ENCODE results near the gene CELF4. TPM values are rescaled to one million over a fixed set of nuclear protein-coding genes. Genes with fewer than 3 reads are reported as not detected.

CELF4 gene
- total RNA-seq, 1 donor from 2014 or later = not detected

DNA sequence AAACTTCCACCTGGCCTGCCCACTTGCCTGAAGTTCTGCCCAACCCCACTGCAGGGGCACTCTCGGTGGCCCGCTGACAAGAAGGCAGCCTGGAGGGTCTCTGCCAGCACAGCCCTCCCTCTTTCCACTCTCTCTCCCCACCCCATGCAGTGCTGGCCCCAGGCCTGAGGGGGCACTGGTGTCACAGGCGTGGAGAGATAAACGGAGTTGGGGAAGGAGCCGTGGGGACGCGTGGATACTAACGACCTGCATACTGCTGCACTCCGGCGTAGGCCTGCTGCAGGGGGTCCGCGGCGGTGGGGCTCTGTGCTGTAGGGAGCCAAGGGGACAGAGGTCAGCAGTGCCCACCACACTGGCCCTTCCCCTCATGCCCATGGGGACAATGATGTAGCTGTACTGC, 299.3 kb downstream of the CELF4 start:
- no peak for DNase-seq (ENCODE audit: low read depth)

GRCh38 chr18:37265382-37265781, 300.2 kb downstream of the CELF4 start:
- DNase-seq (ENCODE audit: low read depth) = no peak

DNA sequence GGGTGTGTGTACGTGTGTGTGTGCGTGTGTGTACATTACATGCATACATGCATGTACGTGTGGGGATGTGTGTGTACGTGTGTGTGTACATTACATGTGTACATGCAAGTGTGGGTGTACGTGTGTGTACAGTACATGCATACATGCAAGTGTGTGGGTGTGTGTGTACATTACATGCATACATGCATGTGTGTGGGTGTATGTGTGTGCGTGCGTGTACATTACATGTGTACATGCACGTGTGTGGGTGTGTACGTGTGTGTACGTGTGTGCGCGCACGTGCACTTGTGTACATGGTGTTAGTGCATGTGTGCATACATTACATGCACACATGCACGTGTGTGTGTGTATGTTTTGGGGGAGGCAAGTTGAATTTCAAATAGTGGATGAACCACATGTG, 300.6 kb downstream of the CELF4 start:
- no peak for DNase-seq (ENCODE audit: low read depth)

GRCh38 chr18:37261988-37262387, 303.6 kb downstream of the CELF4 start:
- DNase-seq (ENCODE audit: low read depth) = no peak

- no peak for DNase-seq (ENCODE audit: low read depth)
These were observed 304.3 kb downstream of the CELF4 start for GRCh38 chr18:37261246-37261840.

DNA sequence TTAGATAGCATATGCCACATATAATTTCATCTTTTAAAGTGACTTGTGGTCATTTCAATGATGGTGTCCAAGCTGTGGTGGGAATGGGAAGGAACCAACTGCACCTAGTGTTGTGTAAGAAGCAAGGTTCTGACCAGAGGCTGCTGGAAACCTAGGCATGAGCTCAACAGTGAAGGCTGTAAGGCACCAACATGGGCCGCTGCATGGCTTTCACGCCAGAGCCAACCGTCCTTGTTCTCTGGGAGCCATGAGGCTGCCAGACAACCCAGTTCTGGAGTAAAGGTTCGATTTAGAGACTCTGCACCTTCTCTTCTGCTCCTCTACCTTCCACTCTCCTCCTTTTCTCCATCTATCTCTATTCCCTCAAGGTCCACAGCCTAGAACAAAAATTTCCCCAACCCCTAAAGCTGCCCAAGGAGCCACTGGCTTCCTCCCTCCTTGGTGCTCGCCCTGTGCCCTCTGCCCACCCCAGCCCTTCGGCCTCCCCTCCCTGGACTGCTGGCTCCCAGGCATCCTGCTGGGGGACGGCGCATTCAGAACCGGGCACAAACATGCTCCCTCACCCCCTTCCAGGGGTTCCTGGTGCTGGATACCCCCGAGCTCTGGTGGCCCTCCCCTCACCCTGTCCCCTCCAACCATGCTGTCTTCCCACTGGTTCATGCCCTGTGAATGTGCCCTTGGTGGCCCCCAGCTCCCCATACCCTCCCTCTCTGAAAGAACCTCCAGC, 305.1 kb downstream of the CELF4 start:
- DNase-seq (ENCODE audit: low read depth) = no peak

GRCh38 chr18:37259711-37260110, 305.9 kb downstream of the CELF4 start:
- no peak for DNase-seq (ENCODE audit: low read depth)

DNA sequence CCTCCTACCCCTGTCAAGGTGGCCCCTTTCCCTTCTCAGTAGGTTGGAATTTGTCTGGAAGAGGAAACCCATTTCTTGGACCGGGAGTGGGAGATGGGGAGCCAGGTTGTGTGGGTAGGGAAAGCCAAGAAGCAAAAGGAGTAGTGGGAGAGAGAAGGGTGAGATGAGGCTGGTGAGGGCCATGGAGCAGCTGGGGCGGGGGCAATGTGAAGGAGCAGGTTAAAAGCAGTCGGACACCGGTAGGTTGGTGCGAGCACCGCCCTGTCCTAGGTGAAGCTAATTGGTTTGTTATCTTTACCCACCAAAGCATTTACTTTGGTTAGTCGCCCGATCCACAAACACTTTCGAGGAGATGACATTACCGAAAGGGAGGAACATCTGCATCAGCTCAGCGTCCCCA, 306.8 kb downstream of the CELF4 start:
- no peak for DNase-seq (ENCODE audit: low read depth)

- DNase-seq (ENCODE audit: low read depth) = no peak
These were observed 307.5 kb downstream of the CELF4 start for GRCh38 chr18:37258131-37258530.

- no peak for DNase-seq (ENCODE audit: low read depth)
These were observed 310.6 kb downstream of the CELF4 start for GRCh38 chr18:37254973-37255372.

GRCh38 chr18:37254236-37254754, 311.3 kb downstream of the CELF4 start:
- DNase-seq (ENCODE audit: low read depth) = no peak

- DNase-seq (ENCODE audit: low read depth) = no peak
These were observed 312.0 kb downstream of the CELF4 start for GRCh38 chr18:37253394-37254235.

DNA sequence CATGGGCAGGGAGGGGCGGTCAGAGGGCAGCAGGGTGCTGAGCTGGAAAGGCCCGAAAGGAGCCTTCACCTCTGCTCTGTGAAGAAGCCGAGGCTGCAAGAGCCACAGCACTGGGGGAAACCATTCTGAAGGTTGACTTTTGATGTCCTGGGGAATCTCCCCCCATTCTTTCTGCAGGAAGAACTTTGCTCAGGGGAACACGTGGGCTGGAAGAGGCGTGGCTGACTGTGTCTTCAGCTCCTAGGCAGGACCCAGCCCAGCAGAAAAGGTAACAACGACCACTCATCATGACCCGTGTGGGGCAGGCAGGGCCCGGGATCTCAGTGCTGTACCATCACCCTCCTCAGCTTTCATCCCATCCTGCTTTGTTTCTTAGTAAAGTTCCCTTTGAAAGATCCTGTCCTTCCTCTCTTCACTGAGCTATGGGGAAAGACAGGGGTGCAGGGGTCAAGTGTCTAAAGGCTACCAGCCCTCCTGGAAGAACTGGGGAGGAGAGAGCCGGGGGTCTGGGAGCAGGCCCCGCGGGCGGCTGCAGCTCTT, 312.7 kb downstream of the CELF4 start:
- no peak for DNase-seq (ENCODE audit: low read depth)

- DNase-seq (ENCODE audit: low read depth) = no peak
These were observed 313.3 kb downstream of the CELF4 start for GRCh38 chr18:37252342-37252741.

GRCh38 chr18:37251679-37252078, 313.9 kb downstream of the CELF4 start:
- DNase-seq (ENCODE audit: low read depth) = no peak

- no peak for DNase-seq (ENCODE audit: low read depth)
These were observed 315.5 kb downstream of the CELF4 start for GRCh38 chr18:37249895-37250618.

DNA sequence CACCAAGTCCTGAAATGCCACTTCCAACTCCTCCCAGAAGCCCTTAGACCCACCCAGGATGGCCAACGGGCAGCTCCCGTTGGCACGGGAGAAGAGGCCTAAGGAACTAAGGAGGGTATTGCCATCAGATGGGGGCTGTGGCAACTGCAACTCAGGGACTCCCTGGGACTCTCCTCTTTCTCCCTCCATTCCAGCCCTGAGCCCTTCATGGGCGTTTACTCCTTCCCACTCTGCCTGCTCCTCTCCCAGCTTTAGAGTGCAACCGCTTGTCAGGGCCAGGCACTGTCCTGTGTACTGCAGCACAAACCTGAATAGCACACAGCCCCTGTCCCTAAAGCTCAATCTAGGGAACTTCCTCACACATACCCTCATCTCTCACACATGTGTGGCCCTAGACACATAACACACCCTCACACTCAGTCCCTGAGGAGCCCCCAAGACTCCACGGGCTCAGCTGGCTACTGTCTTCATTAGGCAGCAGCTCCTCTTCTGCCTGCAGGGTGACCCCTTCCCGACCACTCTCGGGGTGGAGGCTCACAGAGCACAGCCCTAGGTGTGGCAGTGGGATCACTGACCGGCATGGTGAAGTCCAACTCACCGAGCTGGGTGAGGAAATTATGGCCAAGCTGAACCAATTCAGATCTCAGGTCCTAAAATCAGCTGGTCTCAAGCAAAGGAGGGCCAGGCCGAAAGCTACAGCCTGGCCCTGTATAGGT, 316.3 kb downstream of the CELF4 start:
- no peak for DNase-seq (ENCODE audit: low read depth)

GRCh38 chr18:37248281-37248680, 317.3 kb downstream of the CELF4 start:
- no peak for DNase-seq (ENCODE audit: low read depth)

DNA sequence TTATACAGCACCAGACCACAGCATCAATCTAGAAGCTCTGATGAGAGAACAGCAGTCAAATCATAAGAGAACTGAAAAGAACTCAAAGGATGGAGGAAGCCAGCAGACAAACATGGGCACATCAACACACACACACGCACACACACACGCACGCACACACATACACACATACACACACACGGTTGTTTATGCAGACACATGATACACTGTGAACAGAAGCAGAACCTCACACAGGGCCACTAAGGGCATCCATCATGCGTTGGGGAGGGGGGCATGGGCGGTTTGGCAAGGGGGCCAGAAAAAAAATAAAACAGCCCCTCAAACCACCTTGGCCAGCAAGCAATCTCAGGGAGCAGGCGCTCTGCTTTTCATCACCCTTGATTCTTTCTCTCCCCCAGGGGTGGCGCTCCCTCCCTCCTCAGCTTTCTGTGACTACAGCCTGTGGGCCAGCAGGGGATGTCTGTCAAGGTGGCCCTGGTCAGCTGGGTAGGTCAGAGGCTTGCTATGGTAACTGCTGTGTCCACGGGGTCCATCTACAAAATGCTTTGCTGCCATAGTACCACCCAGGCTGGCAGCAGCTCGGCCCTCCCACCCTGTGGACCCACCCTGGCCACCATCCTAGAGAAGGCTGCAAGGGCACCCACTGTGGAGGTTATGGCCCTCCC, 318.0 kb downstream of the CELF4 start:
- no peak for DNase-seq (ENCODE audit: low read depth)

Data from myocyte (in vitro differentiated cells).